Left lung (tissue), 10 donors: ENCODE measurements around the gene LRPPRC. TPM values are rescaled to one million over a fixed set of nuclear protein-coding genes. Genes with fewer than 3 reads are reported as not detected.

Experiments
- ATAC-seq: fragments of 200-7000 bp; cut with Tn5 transposase; one replicate; pipeline ENCODE4 v1.9.1; 2020; ENCODE audit warnings: moderate library complexity
- DNase-seq, 4 donors: peaks; one replicate each; pipeline ENCODE4 v3.0.0-alpha.2; 2013 to 2020
- H3K27ac ChIP-seq, 2 donors: fragments of 200-600 bp; sonication (generic) in 1 of 2; one replicate each; pipeline versions ENCODE4 v1.5.0 to v1.8.0; 2020 to 2021
- H3K27me3 ChIP-seq, 2 donors: fragments of 200-600 bp; sonication (generic) in 1 of 2; one replicate each; pipeline versions ENCODE4 v1.5.0 to v1.8.0; 2020 to 2021
- H3K36me3 ChIP-seq, 2 donors: fragments of 200-600 bp; sonication (generic) in 1 of 2; one replicate each; pipeline versions ENCODE4 v1.5.0 to v1.8.0; 2020 to 2021
- H3K4me1 ChIP-seq, 2 donors: fragments of 200-600 bp; one replicate each; pipeline ENCODE4 v1.8.0; 2021
- H3K4me3 ChIP-seq, 2 donors: fragments of 200-600 bp; sonication (generic) in 1 of 2; one replicate each; pipeline versions ENCODE4 v1.5.0 to v1.8.0; 2020 to 2021; ENCODE audit warnings: mild to moderate bottlenecking in 1 of 2
- H3K9me3 ChIP-seq, 2 donors: fragments of 200-600 bp; sonication (generic) in 1 of 2; one replicate each; pipeline versions ENCODE4 v1.5.0 to v1.8.0; 2020 to 2021
- CTCF ChIP-seq, 2 donors: fragments of 200-600 bp; sonication (generic) in 1 of 2; IDR thresholded peaks; one replicate each; pipeline versions ENCODE4 v1.5.0 to v1.8.0; 2021; ENCODE audit warnings: antibody characterized with exemption in 2 of 2
- intact Hi-C, 2 donors: fragments of 100-400 bp; cut with DNase I; formaldehyde crosslinking; loops; one replicate each; pipeline versions ENCODE4 v1.11.2 to v1.14.2; 2022
- polyA plus RNA-seq, 6 donors: library from polyadenylated mRNA; unstranded; fragments of 120-200 nt; gene quantifications; one replicate each; pipeline ENCODE4 v1.2.1, GENCODE V29; 2013; ENCODE audit not compliant: insufficient read length in 6 of 6
- total RNA-seq, 2 donors: library from RNA; stranded (reverse); fragmentation: NEBNext Ultra II Directional; extraction: Animal tissue kit (Norgen Biotek cat#: 25700); gene quantifications; one replicate each; pipeline ENCODE4 v1.2.1, GENCODE V29; 2021
- donor health status: DM: no; HTN: yes; CAD: no.
- donor health status: DM: no; HTN: no; CAD: no.

Gene LRPPRC
- total and polyA plus RNA-seq, 8 donors = 63.1 to 112 (median 98.5) TPM

GRCh38 chr2:43950383-43951008 is 45.3 kb downstream of the LRPPRC start:
- TF ChIP-seq CTCF (IDR thresholded peaks at IDR 0.05) = peak in 1 of 2 donors; percentile 13
- H3K4me3 ChIP-seq = no peak overlapping the region
- no peaks in the 10 kb centered on the region for H3K9me3 ChIP-seq
- no peaks in the 10 kb centered on the region for H3K4me1 ChIP-seq
- peak; percentile 63 for ATAC-seq
- intact Hi-C loops = no loop called here
- no peak overlapping the region for H3K27ac ChIP-seq
- peak in 2 of 4 donors; percentile 38 to 56 for DNase-seq
- H3K27me3 ChIP-seq = no peaks in the 10 kb centered on the region
- peaks cover 0 to 80% of the 10 kb centered on the region in 2 donors for H3K36me3 ChIP-seq

GRCh38 chr2:43948370-43948769 is 47.4 kb downstream of the LRPPRC start:
- no peak for ATAC-seq

GRCh38 chr2:43946685-43947084 is 49.1 kb downstream of the LRPPRC start:
- peaks cover 0 to 72% of the 10 kb centered on the region in 2 donors for H3K36me3 ChIP-seq
- H3K27me3 ChIP-seq = no peaks in the 10 kb centered on the region
- no peaks in the 10 kb centered on the region for H3K4me1 ChIP-seq
- no peak for DNase-seq
- H3K4me3 ChIP-seq = no peak overlapping the region
- no peak for ATAC-seq
- no peaks in the 10 kb centered on the region for H3K9me3 ChIP-seq
- no peak overlapping the region for H3K27ac ChIP-seq
- intact Hi-C loops = no loop called here
- TF ChIP-seq CTCF (IDR thresholded peaks at IDR 0.05) = no peak

More at GRCh38 chr2:43948370-43948769, 47.4 kb downstream of the LRPPRC start:
- DNase-seq = no peak
- intact Hi-C loops = no loop called here
- Histone ChIP-seq H3K4me3 (no peak overlapping the region), H3K27ac (no peak overlapping the region), H3K36me3 (peaks cover 0 to 81% of the 10 kb centered on the region in 2 donors), H3K4me1 (no peaks in the 10 kb centered on the region), H3K27me3 (no peaks in the 10 kb centered on the region), H3K9me3 (no peaks in the 10 kb centered on the region)
- no peak for TF ChIP-seq CTCF (IDR thresholded peaks at IDR 0.05)

- no peak for TF ChIP-seq CTCF (IDR thresholded peaks at IDR 0.05)
- ATAC-seq (no peak), DNase-seq (no peak)
- H3K27ac ChIP-seq = no peak overlapping the region
- H3K36me3 ChIP-seq = peaks cover 0 to 60% of the 10 kb centered on the region in 2 donors
- no peak overlapping the region for H3K4me3 ChIP-seq
- H3K9me3 ChIP-seq = no peaks in the 10 kb centered on the region
- H3K27me3 ChIP-seq = no peaks in the 10 kb centered on the region
- intact Hi-C loops = no loop called here
- H3K4me1 ChIP-seq = no peaks in the 10 kb centered on the region
These were observed 50.4 kb downstream of the LRPPRC start for GRCh38 chr2:43945439-43945838.

- Histone ChIP-seq H3K4me1 (no peaks in the 10 kb centered on the region), H3K36me3 (peaks cover 0 to 63% of the 10 kb centered on the region in 2 donors), H3K9me3 (no peaks in the 10 kb centered on the region), H3K27ac (no peak overlapping the region), H3K4me3 (no peak overlapping the region), H3K27me3 (no peaks in the 10 kb centered on the region)
- DNase-seq (no peak), ATAC-seq (no peak)
- TF ChIP-seq CTCF (IDR thresholded peaks at IDR 0.05) = no peak
- intact Hi-C loops = no loop called here
These were observed 50.9 kb downstream of the LRPPRC start for GRCh38 chr2:43944915-43945314.
